GM21786 (cell line): ENCODE results near the gene PTPA.
"Not testable (repeated sequence)": the region's sequence is repeated elsewhere in the genome, so short reads cannot be mapped to it uniquely, and the experiment has no call there.

ENCODE experiments used
- ATAC-seq: cut with Tn5 transposase; IDR thresholded peaks from one replicate; pipeline ENCODE4 v1.9.1; 2021; ENCODE audit not compliant: unreplicated experiment

Gene PTPA

GRCh38 chr9:129151469-129151868 is 40.3 kb downstream of the PTPA start:
- ATAC-seq: no peak

GRCh38 chr9:129154866-129155477 is 43.8 kb downstream of the PTPA start:
- no peak for ATAC-seq

- ATAC-seq: no peak
Observed at GRCh38 chr9:129156163-129156562, 44.9 kb downstream of the PTPA start.

- no peak for ATAC-seq
Observed at GRCh38 chr9:129160712-129161533, 49.7 kb downstream of the PTPA start.

- no peak for ATAC-seq
Observed at GRCh38 chr9:129161534-129161837, 50.3 kb downstream of the PTPA start.

- no peak for ATAC-seq
Observed at GRCh38 chr9:129162497-129163197, 51.4 kb downstream of the PTPA start.

- not testable (repeated sequence) for ATAC-seq
Observed at GRCh38 chr9:129163198-129163670, 52.0 kb downstream of the PTPA start.

- ATAC-seq: no peak
Observed at GRCh38 chr9:129163753-129164152, 52.5 kb downstream of the PTPA start.

GRCh38 chr9:129164246-129164930 is 53.2 kb downstream of the PTPA start:
- no peak for ATAC-seq

GRCh38 chr9:129165198-129165597 is 54.0 kb downstream of the PTPA start:
- ATAC-seq: no peak

- no peak for ATAC-seq
Observed at GRCh38 chr9:129166623-129167557, 55.7 kb downstream of the PTPA start.

- ATAC-seq: no peak
Observed at GRCh38 chr9:129170229-129170628, 59.0 kb downstream of the PTPA start.

GRCh38 chr9:129171993-129172751 is 61.0 kb downstream of the PTPA start:
- no peak for ATAC-seq

- ATAC-seq: no peak
Observed at GRCh38 chr9:129172816-129173215, 61.6 kb downstream of the PTPA start.

- ATAC-seq: no peak
Observed at GRCh38 chr9:129173296-129174101, 62.3 kb downstream of the PTPA start.

GRCh38 chr9:129174102-129174723 is 63.0 kb downstream of the PTPA start:
- ATAC-seq: no peak

GRCh38 chr9:129174724-129175514 is 63.7 kb downstream of the PTPA start:
- ATAC-seq: no peak

- no peak for ATAC-seq
Observed at GRCh38 chr9:129175515-129175824, 64.3 kb downstream of the PTPA start.
